Activated CD4-positive, alpha-beta T cell treated with anti-CD3 and anti-CD28 coated beads, Interleukin-2, amount 50 U/mL, for 16 hours (primary cell): ENCODE measurements around the gene RTP2.

Experiments
- DNase-seq: peaks from one replicate; pipeline ENCODE4 v3.0.0-alpha.2; 2020

Gene RTP2

DNA sequence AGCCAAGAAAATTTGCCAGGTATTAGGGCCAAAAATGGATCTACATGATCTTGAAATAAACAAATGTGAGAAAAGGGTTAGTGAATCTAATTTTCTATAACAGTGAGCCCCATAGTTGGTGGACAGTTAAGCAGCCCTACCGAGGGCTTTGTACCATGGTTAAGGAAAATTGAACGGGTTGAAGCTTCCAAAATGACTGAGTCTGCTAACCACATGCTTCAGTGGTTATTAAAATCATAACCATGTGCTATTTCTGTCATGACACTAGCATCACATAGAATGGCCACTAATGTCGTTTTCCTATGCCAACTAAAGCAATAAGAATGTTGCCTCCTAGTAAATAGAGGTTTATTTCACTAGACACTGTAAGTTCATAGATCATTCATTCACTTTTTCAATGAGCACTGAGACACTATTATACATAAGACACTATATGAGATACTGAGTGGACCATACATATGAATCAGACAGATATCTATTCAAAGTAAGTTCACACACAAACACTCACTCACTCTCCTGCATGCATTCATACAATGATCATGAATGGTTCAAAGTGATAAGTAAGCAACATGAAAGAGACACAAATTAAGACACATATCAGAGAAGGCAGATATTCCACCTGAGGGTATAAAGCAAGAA, 36.5 kb downstream of the RTP2 start:
- DNase-seq: peak; percentile 38

DNA sequence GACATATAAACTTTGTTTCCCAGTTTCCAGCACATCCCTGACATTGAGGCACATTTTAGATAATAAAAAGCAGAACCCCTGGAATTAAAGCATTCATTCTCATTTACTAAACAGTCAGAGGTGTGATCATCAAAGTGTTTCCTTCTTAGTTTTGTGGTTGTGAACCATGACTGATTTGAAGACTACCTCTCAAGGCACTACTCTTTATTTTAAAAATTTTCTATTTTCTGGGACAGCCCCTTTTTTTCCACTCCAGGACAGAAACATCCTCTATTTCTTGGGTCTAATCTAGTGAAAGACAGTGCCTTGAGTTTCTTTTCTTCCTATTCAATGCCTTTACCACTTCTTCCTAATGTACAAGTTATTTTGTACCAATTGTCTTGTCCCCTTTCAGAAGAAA, 37.3 kb downstream of the RTP2 start:
- peak; percentile 46 for DNase-seq

DNA sequence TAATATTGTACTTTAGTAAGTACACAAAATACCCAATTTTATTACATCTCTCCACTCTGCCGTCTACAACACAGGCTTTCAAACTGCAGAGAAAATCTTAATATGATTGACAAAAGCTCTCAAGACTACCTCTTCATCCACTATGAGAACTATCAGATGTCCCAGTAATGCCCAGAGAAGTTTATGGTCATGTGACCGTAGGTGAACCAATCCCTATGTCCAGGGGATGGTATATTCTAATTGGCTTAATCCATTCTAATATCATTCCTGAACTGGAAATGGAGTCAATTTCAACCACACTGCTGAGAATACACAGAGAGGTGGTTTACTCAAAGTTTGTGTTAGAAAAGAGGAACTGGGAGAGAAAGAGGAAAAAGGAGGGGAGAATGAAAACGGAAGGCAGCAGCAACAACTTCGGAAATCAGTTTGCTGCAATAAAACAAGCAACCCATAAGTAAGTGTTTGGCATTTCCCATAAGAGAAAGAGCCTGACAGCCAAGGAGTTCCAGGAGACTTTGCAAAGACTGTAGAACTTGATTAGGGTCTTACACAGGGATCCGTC, 39.4 kb downstream of the RTP2 start:
- no peak for DNase-seq

DNA sequence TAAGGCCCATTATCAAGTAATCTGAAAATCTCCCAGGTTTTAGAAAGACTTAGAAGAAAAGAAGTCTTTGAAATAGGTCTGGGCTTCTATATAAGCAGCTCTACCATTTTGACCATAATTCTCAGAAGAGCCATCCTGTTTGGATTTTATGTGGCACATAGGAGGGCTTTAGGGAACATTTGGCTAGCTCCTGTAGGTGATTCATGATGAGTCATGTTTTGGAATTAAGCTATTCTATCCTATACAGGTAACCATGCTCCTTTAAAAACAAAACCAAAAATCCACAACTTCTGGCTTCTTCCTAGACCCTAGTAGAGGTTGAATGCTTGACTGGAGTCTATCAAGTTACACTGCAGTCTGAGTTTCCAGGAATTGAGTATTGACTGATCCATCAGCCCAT, 41.1 kb downstream of the RTP2 start:
- no peak for DNase-seq

DNA sequence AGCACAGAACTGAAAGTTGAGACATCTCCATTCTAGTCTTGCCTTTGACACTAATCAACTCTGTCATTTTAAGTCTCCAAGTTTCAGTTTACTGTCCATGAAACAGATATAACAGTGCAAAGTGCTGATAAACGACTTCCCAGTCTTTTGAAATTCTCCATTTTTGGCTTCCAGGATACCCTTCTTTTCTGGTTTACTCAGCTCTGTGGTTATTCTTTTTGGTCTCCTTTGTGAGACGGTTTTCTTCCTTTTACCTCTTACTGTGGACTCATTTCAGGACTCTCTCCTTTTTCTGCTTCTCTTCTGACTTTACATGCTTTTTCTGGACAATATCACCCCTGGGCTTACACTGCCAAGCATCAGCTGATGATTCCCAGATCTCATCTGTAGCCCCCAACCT, 51.1 kb downstream of the RTP2 start:
- DNase-seq: no peak
